NCI-H446 (cell line): Measurements from ENCODE around the gene VPS33A.

Experiments
- DNase-seq, 2 experiments: peaks; one replicate each; lab custom pipeline; 2025; lab: John Stamatoyannopoulos, UW

The VPS33A gene

GRCh38 chr12:122250536-122250935 is 15.8 kb downstream of the VPS33A start:
- no peak for DNase-seq

- no peak for DNase-seq
These were observed 16.2 kb downstream of the VPS33A start for GRCh38 chr12:122250047-122250446.

GRCh38 chr12:122245553-122245952 is 20.7 kb downstream of the VPS33A start:
- no peak for DNase-seq

GRCh38 chr12:122244565-122245371 is 21.5 kb downstream of the VPS33A start:
- no peak for DNase-seq

- DNase-seq: no peak
These were observed 22.3 kb downstream of the VPS33A start for GRCh38 chr12:122243965-122244364.

- no peak for DNase-seq
These were observed 27.4 kb downstream of the VPS33A start for GRCh38 chr12:122238861-122239260.

GRCh38 chr12:122235741-122236140 is 30.6 kb downstream of the VPS33A start:
- DNase-seq: no peak

GRCh38 chr12:122232691-122233090 is 33.6 kb downstream of the VPS33A start:
- no peak for DNase-seq

- DNase-seq: no peak
These were observed 35.5 kb downstream of the VPS33A start for GRCh38 chr12:122230798-122231197.

- DNase-seq: no peak
These were observed 38.2 kb downstream of the VPS33A start for GRCh38 chr12:122228092-122228491.

GRCh38 chr12:122227341-122227740 is 39.0 kb downstream of the VPS33A start:
- no peak for DNase-seq

- no peak for DNase-seq
These were observed 39.7 kb downstream of the VPS33A start for GRCh38 chr12:122226366-122227125.

- peak; percentile 98 to 99 for DNase-seq
These were observed 40.5 kb downstream of the VPS33A start, which contains the start of gene DIABLO for GRCh38 chr12:122225683-122226365. DIABLO (minus strand) TSS chr12:122226052; CDS start chr12:122226014, 38 bp downstream.

GRCh38 chr12:122216445-122216844 is 49.8 kb downstream of the VPS33A start:
- DNase-seq: no peak

- DNase-seq: peak in 1 of 2 experiments; percentile 3
These were observed 50.5 kb downstream of the VPS33A start for GRCh38 chr12:122215771-122216170.

- DNase-seq: no peak
These were observed 58.0 kb downstream of the VPS33A start for GRCh38 chr12:122208073-122208820.

- no peak for DNase-seq
These were observed 58.9 kb downstream of the VPS33A start for GRCh38 chr12:122207391-122207790.

GRCh38 chr12:122206976-122207375 is 59.3 kb downstream of the VPS33A start:
- DNase-seq: no peak

GRCh38 chr12:122206111-122206881 is 60.0 kb downstream of the VPS33A start:
- no peak for DNase-seq

- DNase-seq: peak in 1 of 2 experiments; percentile 10
These were observed 61.0 kb downstream of the VPS33A start for GRCh38 chr12:122205053-122205925.
